Stomach (tissue), 9 donors: ENCODE measurements around the gene KCNIP4. TPM values are rescaled to one million over a fixed set of nuclear protein-coding genes. Genes with fewer than 3 reads are reported as not detected.
"Not testable (repeated sequence)": the region's sequence is repeated elsewhere in the genome, so short reads cannot be mapped to it uniquely, and the experiment has no call there.

Experiments used
- DNase-seq, 2 donors: peaks; one replicate each; pipeline versions ENCODE4 v3.0.0 to v3.0.0-alpha.2; 2013 to 2019
- H3K27ac ChIP-seq, 5 donors: fragments of 200-600 bp in 4 of 5; sonication (generic) in 4 of 5; one replicate each; pipeline ENCODE4 v1.5.1; 2013 to 2019; ENCODE audit warnings: mild to moderate bottlenecking in 1 of 5, moderate library complexity in 1 of 5
- H3K27me3 ChIP-seq, 3 donors: fragments of 200-600 bp; sonication (generic); one replicate each; pipeline ENCODE4 v1.5.1; 2017 to 2019; ENCODE audit warnings: mixed run types in 1 of 3
- H3K36me3 ChIP-seq, 4 donors: fragments of 200-600 bp; sonication (generic); 1 replicate in 3 of 4; 2 replicates in 1 of 4; pipeline ENCODE4 v1.5.1; 2016 to 2019
- H3K4me1 ChIP-seq, 4 donors: fragments of 200-600 bp; sonication (generic); one replicate each; pipeline ENCODE4 v1.5.1; 2016 to 2019
- H3K4me3 ChIP-seq, 4 donors: fragments of 200-600 bp; sonication (generic) in 3 of 4; one replicate each; pipeline ENCODE4 v1.5.1; 2016 to 2019; ENCODE audit warnings: mild to moderate bottlenecking in 1 of 4
- H3K9me3 ChIP-seq, 4 donors: fragments of 200-600 bp; sonication (generic); one replicate each; pipeline ENCODE4 v1.5.1; 2016 to 2019
- CTCF ChIP-seq, 7 experiments: fragments of 450-650 bp in 4 of 7; fragments of 200-600 bp in 3 of 7; sonication (generic) in 3 of 7; IDR thresholded peaks; one replicate each; pipeline ENCODE4 v1.5.1; 2016 to 2019; ENCODE audit warnings: antibody characterized with exemption in 7 of 7, control low read depth in 2 of 7, mild to moderate bottlenecking in 1 of 7
- EP300 ChIP-seq: sonication (generic); formaldehyde crosslinking; IDR thresholded peaks from one replicate; pipeline ENCODE4 v1.6.1; 2017; ENCODE audit warnings: antibody characterized with exemption
- POLR2A ChIP-seq, 4 donors: fragments of 450-650 bp; IDR thresholded peaks; one replicate each; pipeline ENCODE4 v1.6.1; 2016; ENCODE audit warnings: antibody characterized with exemption in 4 of 4, control low read depth in 2 of 4, mild to moderate bottlenecking in 1 of 4, moderate library complexity in 1 of 4
- POLR2AphosphoS5 ChIP-seq, 3 donors: sonication (generic); formaldehyde crosslinking; IDR thresholded peaks; one replicate each; pipeline ENCODE4 v1.6.1; 2016; ENCODE audit warnings: antibody characterized with exemption in 3 of 3
- WGBS, 5 donors: extraction: QIAGEN DNeasy Blood & Tissue Kit in 3 of 5; methylation state at CpG; one replicate each; pipeline versions ENCODE4 v1.1.5 to v1.1.7; 2013 to 2018; 5-methylcytosine and 5-hydroxymethylcytosine counted together
- intact Hi-C: fragments of 100-400 bp; cut with DNase I; formaldehyde crosslinking; loops from one replicate; pipeline ENCODE4 v1.15.1; 2023; ENCODE audit warnings: low total_unique reads
- polyA plus RNA-seq, 3 donors: library from polyadenylated mRNA; stranded (reverse); fragments of 200-250 nt; gene quantifications; one replicate each; pipeline ENCODE4 v1.2.3, GENCODE V29; 2013
- total RNA-seq, 5 donors: library from RNA; depleted of rRNA; stranded (reverse); fragments of >200 nt; gene quantifications; one replicate each; pipeline versions ENCODE4 v1.1.0 to v1.2.3, GENCODE V29; 2014 to 2016
- donor health status: healthy with polysubstance abuse.
- donor health status: Bipolar disorder and iron deficiency.
- donor health status: healthy.

KCNIP4 gene
- total and polyA plus RNA-seq, 8 donors, result 0.23 to 1.8 (median 1.3) TPM; not detected in 4

- Histone ChIP-seq H3K36me3 (peaks cover 0 to 11% (median 0%) of the 10 kb centered on the region in 4 donors), H3K27me3 (no peaks in the 10 kb centered on the region), H3K9me3 (no peaks in the 10 kb centered on the region), H3K4me3 (no peak overlapping the region), H3K27ac (no peak overlapping the region), H3K4me1 (no peaks in the 10 kb centered on the region)
- WGBS, 5 donors, result 70 to 80% (median 73%) methylated on average over 3 of the region's 3 CpGs
- TF ChIP-seq CTCF (IDR thresholded peaks at IDR 0.05) (no peak), POLR2AphosphoS5 (IDR thresholded peaks at IDR 0.05) (no peak), POLR2A (IDR thresholded peaks at IDR 0.05) (no peak), EP300 (no peak)
- intact Hi-C loops, result no loop called here
- DNase-seq, result no peak
These were observed 1195.9 kb downstream of the KCNIP4 start for GRCh38 chr4:20752641-20753040.

- H3K4me1 ChIP-seq, H3K4me3 ChIP-seq, DNase-seq, H3K27ac ChIP-seq, intact Hi-C loops, H3K27me3 ChIP-seq, H3K36me3 ChIP-seq: not testable (repeated sequence)
- peaks cover 0 to 21% (median 7%) of the 10 kb centered on the region in 4 donors for H3K9me3 ChIP-seq
- WGBS, 5 donors, result 88 to 96% (median 94%) methylated on average over 4 of the region's 4 CpGs
These were observed 1202.6 kb downstream of the KCNIP4 start for GRCh38 chr4:20746000-20746399.

GRCh38 chr4:20735931-20736330 lies 1212.6 kb downstream of the KCNIP4 start:
- no peak overlapping the region for H3K4me3 ChIP-seq
- TF ChIP-seq POLR2AphosphoS5 (IDR thresholded peaks at IDR 0.05), result no peak
- TF ChIP-seq EP300, result no peak
- TF ChIP-seq CTCF (IDR thresholded peaks at IDR 0.05), result no peak
- TF ChIP-seq POLR2A (IDR thresholded peaks at IDR 0.05), result no peak

GRCh38 chr4:20724915-20725314 lies 1223.7 kb downstream of the KCNIP4 start:
- TF ChIP-seq CTCF (IDR thresholded peaks at IDR 0.05) (no peak), POLR2AphosphoS5 (IDR thresholded peaks at IDR 0.05) (no peak), POLR2A (IDR thresholded peaks at IDR 0.05) (no peak), EP300 (no peak)
- DNase-seq, result no peak
- no peak overlapping the region for H3K4me3 ChIP-seq
- intact Hi-C loops, result no loop called here
- no peak overlapping the region for H3K27ac ChIP-seq
- peaks cover 35 to 94% (median 90%) of the 10 kb centered on the region in 4 donors for H3K36me3 ChIP-seq
- H3K9me3 ChIP-seq, result peaks cover 0 to 26% (median 16%) of the 10 kb centered on the region in 4 donors
- H3K27me3 ChIP-seq, result no peaks in the 10 kb centered on the region
- H3K4me1 ChIP-seq, result no peaks in the 10 kb centered on the region
- WGBS, 5 donors, result 60 to 94% (median 78%) methylated on average over 6 of the region's 6 CpGs

More at GRCh38 chr4:20735931-20736330, 1212.6 kb downstream of the KCNIP4 start:
- H3K27me3 ChIP-seq, result no peaks in the 10 kb centered on the region
- 93 to 98% (median 97%) methylated on average over 1 of the region's 1 CpG for WGBS, 5 donors
- H3K36me3 ChIP-seq, result peaks cover 16 to 79% (median 64%) of the 10 kb centered on the region in 4 donors
- DNase-seq, result no peak
- H3K9me3 ChIP-seq, result peaks cover 0 to 27% (median 22%) of the 10 kb centered on the region in 4 donors
- intact Hi-C loops, result no loop called here
- H3K27ac ChIP-seq, result no peak overlapping the region
- no peaks in the 10 kb centered on the region for H3K4me1 ChIP-seq

GRCh38 chr4:20723463-20723862 lies 1225.1 kb downstream of the KCNIP4 start:
- intact Hi-C loops, result no loop called here
- no peak for DNase-seq
- TF ChIP-seq EP300, result no peak
- no peak for TF ChIP-seq CTCF (IDR thresholded peaks at IDR 0.05)
- TF ChIP-seq POLR2AphosphoS5 (IDR thresholded peaks at IDR 0.05), result no peak
- TF ChIP-seq POLR2A (IDR thresholded peaks at IDR 0.05), result no peak
- H3K27ac ChIP-seq, result no peak overlapping the region
- 48 to 73% (median 64%) methylated on average over 3 of the region's 3 CpGs for WGBS, 5 donors
- H3K4me3 ChIP-seq, result no peak overlapping the region
- no peaks in the 10 kb centered on the region for H3K4me1 ChIP-seq
- H3K36me3 ChIP-seq, result peaks cover 34 to 93% (median 91%) of the 10 kb centered on the region in 4 donors
- no peaks in the 10 kb centered on the region for H3K27me3 ChIP-seq
- H3K9me3 ChIP-seq, result peaks cover 0 to 26% (median 16%) of the 10 kb centered on the region in 4 donors
